ENCODE data around the gene ADGRD2. TPM values are rescaled to one million over a fixed set of nuclear protein-coding genes. Genes with fewer than 3 reads are reported as not detected.

ADGRD2 gene
- total RNA-seq, 5 donors from 2014 or later (not counting 1 experiment from before 2014, with no cell fraction given), result not detected

DNA sequence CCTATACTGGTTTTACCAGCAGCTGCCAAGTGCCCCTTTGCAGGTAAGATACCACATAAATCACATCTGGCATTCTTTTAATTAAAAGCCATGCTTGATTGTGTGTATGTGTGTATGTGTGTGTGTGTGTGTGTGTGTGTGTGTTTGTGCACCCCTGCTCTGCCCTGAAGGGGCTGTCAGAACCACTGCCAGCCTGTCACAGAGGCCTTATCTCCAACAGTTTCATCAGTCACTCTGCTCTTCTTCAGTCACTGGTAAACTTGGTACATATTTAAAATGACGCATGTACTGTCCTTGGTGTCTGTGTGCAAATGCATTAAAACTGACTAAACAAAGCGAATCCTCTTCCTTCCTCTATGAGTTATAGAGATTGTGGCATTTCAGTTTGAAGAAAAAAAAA is 75.9 kb downstream of the ADGRD2 start:
- Histone ChIP-seq H3K36me3 (ENCODE audit: control insufficient read depth in 2 of 2, extremely low read depth in 1 of 2, insufficient read depth in 1 of 2, low read length in 1 of 2) (no peaks in the 10 kb centered on the region), H3K4me1 (ENCODE audit: control insufficient read depth in 1 of 2, extremely low read depth in 1 of 2, insufficient read depth in 2 of 2, low read length in 2 of 2) (no peaks in the 10 kb centered on the region), H3K27me3 (replicated peaks in 1 of 2; ENCODE audit: control insufficient read depth in 2 of 2, extremely low read depth in 1 of 2, insufficient read depth in 2 of 2, low read length in 1 of 2) (peaks cover 0 to 13% of the 10 kb centered on the region in 2 experiments), H3K4me3 (ENCODE audit: control insufficient read depth in 1 of 2, extremely low read depth in 1 of 2, low read length in 1 of 2) (no peak overlapping the region), H3K9me3 (no peaks in the 10 kb centered on the region), H3K27ac (ENCODE audit: low read length) (no peak overlapping the region)
- no peak for DNase-seq
- CTCF ChIA-PET, result no interaction called here
- Mint-ChIP-seq H3K27me3 (peaks cover 2 to 3% of the 10 kb centered on the region in 2 donors), H3K4me1 (no peaks in the 10 kb centered on the region), H3K27ac (no peak overlapping the region), H3K9me3 (no peaks in the 10 kb centered on the region), H3K36me3 (no peaks in the 10 kb centered on the region), H3K4me3 (no peak overlapping the region)
- no CpG with 5 or more reads among the region's 2 CpGs for WGBS (ENCODE audit: insufficient coverage)
- POLR2A ChIA-PET, result no interaction called here
- ATAC-seq (replicated peaks in 1 of 4), result no peak

DNA sequence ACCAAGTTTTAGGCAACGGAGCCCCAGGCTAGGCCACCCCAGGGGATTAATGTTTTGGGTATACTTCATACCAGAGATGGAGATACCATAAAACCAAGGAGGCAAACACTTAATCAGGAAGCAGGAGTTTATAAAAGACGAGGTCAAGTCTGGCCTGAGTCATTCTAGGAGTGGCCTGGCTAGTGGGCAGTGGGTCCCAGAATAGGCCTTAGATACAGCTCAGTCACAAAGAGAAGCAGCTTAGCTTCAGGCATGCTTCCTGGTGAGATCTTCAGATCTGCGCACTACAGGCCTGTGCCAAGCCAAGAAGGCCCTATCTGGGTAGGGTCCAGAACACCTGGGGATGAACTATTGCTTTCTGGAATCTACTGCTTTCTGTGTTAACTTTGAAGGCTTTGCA is 77.5 kb downstream of the ADGRD2 start:
- no peaks in the 10 kb centered on the region for H3K4me1 Mint-ChIP-seq
- DNase-seq (no peak), ATAC-seq (replicated peaks in 1 of 4) (no peak)
- Histone ChIP-seq H3K27ac (ENCODE audit: low read length) (no peak overlapping the region), H3K4me3 (ENCODE audit: control insufficient read depth in 1 of 2, extremely low read depth in 1 of 2, low read length in 1 of 2) (no peak overlapping the region), H3K27me3 (replicated peaks in 1 of 2; ENCODE audit: control insufficient read depth in 2 of 2, extremely low read depth in 1 of 2, insufficient read depth in 2 of 2, low read length in 1 of 2) (peaks cover 0 to 5% of the 10 kb centered on the region in 2 experiments), H3K9me3 (no peaks in the 10 kb centered on the region), H3K4me1 (ENCODE audit: control insufficient read depth in 1 of 2, extremely low read depth in 1 of 2, insufficient read depth in 2 of 2, low read length in 2 of 2) (no peaks in the 10 kb centered on the region), H3K36me3 (ENCODE audit: control insufficient read depth in 2 of 2, extremely low read depth in 1 of 2, insufficient read depth in 1 of 2, low read length in 1 of 2) (no peaks in the 10 kb centered on the region)
- no peaks in the 10 kb centered on the region for H3K36me3 Mint-ChIP-seq
- WGBS (ENCODE audit: insufficient coverage), result 100% methylated on average over 2 of the region's 3 CpGs
- H3K27me3 Mint-ChIP-seq, result no peaks in the 10 kb centered on the region
- CTCF ChIA-PET, result no interaction called here
- H3K4me3 Mint-ChIP-seq, result no peak overlapping the region
- POLR2A ChIA-PET, result no interaction called here
- no peaks in the 10 kb centered on the region for H3K9me3 Mint-ChIP-seq
- H3K27ac Mint-ChIP-seq, result no peak overlapping the region

Other genes with a start within 250 kb of the ADGRD2 start
- gene NEK6, start 192.5 kb upstream of the ADGRD2 start, total RNA-seq, result 10 to 100 TPM in 3 of 5 donors, 1 to 10 TPM in 2; 5.9 to 12.5 (median 10.4) TPM
- 10 to 100 TPM; 62.6 to 75.8 (median 68.6) TPM for gene PSMB7, start 35.0 kb upstream of the ADGRD2 start, total RNA-seq
- under 1 TPM in 3 of 5 donors, not detected in 2; 0.19 to 0.30 (median 0.29) TPM for gene NR5A1, start 56.9 kb downstream of the ADGRD2 start, total RNA-seq